ENCODE measurements around the gene RBM12.

- TF ChIP-seq POLR2A (IDR thresholded peaks at IDR 0.05) (peak; percentile 25 to 67), CTCF (IDR thresholded peaks at IDR 0.05) (peak in 2 of 5 experiments; percentile 11 to 19)
Observed at GRCh38 chr20:35615667-35616464, 48.8 kb downstream of the RBM12 start, which contains the start of gene SPAG4.

All from tibial nerve (tissue), 3 donors.